OCI-LY3 (cell line): ENCODE results near the gene ACSL6.

ENCODE experiments used
- CTCF ChIP-seq: fragments of 200-600, 300-600 bp; sonication (generic); IDR thresholded peaks from 2 replicates; pipeline ENCODE4 v1.5.1; 2014; ENCODE audit warnings: antibody characterized with exemption, low read length, low read depth
- EZH2phosphoT487 ChIP-seq: fragments of 200-600 bp; shearing (Covaris generic); IDR thresholded peaks from 2 replicates; pipeline ENCODE4 v1.6.1; 2018; ENCODE audit warnings: antibody characterized with exemption, mixed run types, low read depth

GRCh38 chr5:131998431-131999040, 12.9 kb downstream of the ACSL6 start:
- TF ChIP-seq CTCF (no peak), EZH2phosphoT487 (no peak)
